Measurements from ENCODE around the gene ADGRL3.

- no peak for TF ChIP-seq POLR2A (IDR thresholded peaks at IDR 0.05; ENCODE audit: low read length)
- TF ChIP-seq GATA1 (IDR thresholded peaks at IDR 0.05; ENCODE audit: low read depth, low read length), result no peak
Measured at GRCh38 chr4:61603086-61603485, 403.0 kb downstream of the ADGRL3 start.

Data from erythroblast (primary cell).